ENCODE results near the gene TP53TG3E. TPM values are rescaled to one million over a fixed set of nuclear protein-coding genes. Genes with fewer than 3 reads are reported as not detected.
"Not testable (repeated sequence)": the region's sequence is repeated elsewhere in the genome, so short reads cannot be mapped to it uniquely, and the experiment has no call there.

Gene TP53TG3E
- total RNA-seq, result under 0.01 TPM

GRCh38 chr16:33304006-33304405, at the start of gene TP53TG3E:
Gene TP53TG3E (plus strand): TSS chr16:33304306. CDS start chr16:33304374, 68 bp downstream.
- DNase-seq (ENCODE audit: low read depth in 2 of 3, low spot score in 2 of 3), result not testable (repeated sequence)

- DNase-seq (ENCODE audit: low read depth in 2 of 3, low spot score in 2 of 3), result not testable (repeated sequence)
Observed at GRCh38 chr16:33336226-33337012, 32.3 kb downstream of the TP53TG3E start.

- not testable (repeated sequence) for DNase-seq (ENCODE audit: low read depth in 2 of 3, low spot score in 2 of 3)
Observed at GRCh38 chr16:33337627-33338542, 33.8 kb downstream of the TP53TG3E start.

- DNase-seq (ENCODE audit: low read depth in 2 of 3, low spot score in 2 of 3), result not testable (repeated sequence)
Observed at GRCh38 chr16:33338543-33338951, 34.4 kb downstream of the TP53TG3E start.

- not testable (repeated sequence) for DNase-seq (ENCODE audit: low read depth in 2 of 3, low spot score in 2 of 3)
Observed at GRCh38 chr16:33339093-33340061, 35.3 kb downstream of the TP53TG3E start.

Small RNAs within 50 kb of the gene (small RNA-seq; reads per million reads assigned to genes)
- gene AC141257.3, result not detected

Other genes with a start within 250 kb of the TP53TG3E start
- gene TP53TG3C, start 110.1 kb upstream of the TP53TG3E start, total RNA-seq, result not detected
- gene TP53TG3B, start 56.5 kb downstream of the TP53TG3E start, total RNA-seq, result not detected
- gene TP53TG3F, start 155.3 kb downstream of the TP53TG3E start, total RNA-seq, result not detected

All from hematopoietic multipotent progenitor cell (in vitro differentiated cells).